ENCODE data around the gene ME1. TPM values are rescaled to one million over a fixed set of nuclear protein-coding genes. Genes with fewer than 3 reads are reported as not detected.

The ME1 gene
- total and polyA plus RNA-seq, 9 of the 15 experiments (the other 6 are each of a cell fraction or from before 2014, with no cell fraction given) = 3.2 to 10.4 (median 5.5) TPM

GRCh38 chr6:83292900-83293843 lies 137.7 kb downstream of the ME1 start:
- no peak for TF ChIP-seq EGR1 (conservative IDR thresholded peaks at IDR 0.05)
- TF ChIP-seq GMEB1 (CRISPR knock-in tag; IDR thresholded peaks at IDR 0.05) = no peak
- no peak for TF ChIP-seq KAT8 (IDR thresholded peaks at IDR 0.05; ENCODE audit: low read depth)
- no peak for TF ChIP-seq ZKSCAN3 (CRISPR knock-in tag; IDR thresholded peaks at IDR 0.05)
- no TSS peak for BruUV-seq (replicated peaks)
- in situ Hi-C loops (cut with MboI) = no loop called here
- no peaks in the 10 kb centered on the region for H3K9me1 ChIP-seq (ENCODE audit: control insufficient read depth, insufficient read depth, low read length)
- H3K36me3 ChIP-seq (ENCODE audit: control insufficient read depth, insufficient read depth, low read length) = no peaks in the 10 kb centered on the region
- H3K4me2 ChIP-seq (ENCODE audit: insufficient read depth, low read length) = no peak overlapping the region
- ATAC-seq = no peak
- H4K20me1 ChIP-seq (replicated peaks; ENCODE audit: control insufficient read depth, insufficient read depth, low read length) = no peaks in the 10 kb centered on the region
- DNase-seq (ENCODE audit: extremely low read depth in 1 of 4, low spot score in 3 of 4) = no peak
- ChIA-PET POLR2A (no interaction called here), CTCF (ENCODE audit: low intra/inter-chr PET ratio) (no interaction called here)
- H3K27ac ChIP-seq (ENCODE audit: extremely low read depth, low read depth, low read length) = no peak overlapping the region
- no peaks in the 10 kb centered on the region for H3K9me3 ChIP-seq (replicated peaks; ENCODE audit: control insufficient read depth, insufficient read depth, low read depth, low read length)
- H3K9ac ChIP-seq (ENCODE audit: insufficient read depth in 1 of 2, low read depth in 2 of 2, low read length in 2 of 2) = no peak overlapping the region
- intact Hi-C loops (cut with micrococcal nuclease) = no loop called here
- H3K79me2 ChIP-seq (ENCODE audit: control insufficient read depth, insufficient read depth, low read length) = no peaks in the 10 kb centered on the region
- H3K4me1 ChIP-seq (replicated peaks in 1 of 2; ENCODE audit: control insufficient read depth in 2 of 2, insufficient read depth in 2 of 2, low read length in 2 of 2) = no peaks in the 10 kb centered on the region
- H3K4me3 ChIP-seq = no peak overlapping the region
- FAIRE-seq = no peak
- no peak overlapping the region for H2AFZ ChIP-seq (ENCODE audit: low read depth, low read length)
- H3K27me3 ChIP-seq (ENCODE audit: control insufficient read depth in 2 of 2, insufficient read depth in 2 of 2, low read length in 2 of 2) = no peaks in the 10 kb centered on the region
- 80% methylated on average over 9 of the region's 9 CpGs for WGBS (ENCODE audit: insufficient coverage, low coverage, missing lambda C conversion rate)

All from K562 (cell line).